ENCODE measurements around the gene MRPL20. TPM values are rescaled to one million over a fixed set of nuclear protein-coding genes. Genes with fewer than 3 reads are reported as not detected.

The MRPL20 gene
- total and polyA plus RNA-seq, 4 experiments from 2014 or later: 119 to 202 (median 147) TPM

DNA sequence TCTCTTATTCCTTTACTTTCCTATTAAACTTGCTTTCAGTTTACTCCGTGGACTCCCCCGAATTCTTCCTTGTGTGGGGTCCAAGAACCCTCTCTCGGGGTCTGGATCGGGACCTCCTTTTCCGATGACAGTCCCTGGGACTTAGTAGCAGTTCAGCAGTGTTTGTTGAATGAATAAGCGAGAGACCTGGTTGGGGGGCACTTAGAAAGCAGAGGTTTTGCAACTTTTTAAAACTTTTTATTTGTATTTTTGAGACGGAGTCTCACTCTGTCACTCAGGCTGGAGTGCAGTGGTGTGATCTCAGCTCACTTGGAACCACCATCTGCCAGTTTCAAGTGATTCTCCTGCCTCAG lies 16.1 kb upstream of the MRPL20 start:
- H3K36me3 Mint-ChIP-seq: no peaks in the 10 kb centered on the region
- H3K27me3 Mint-ChIP-seq: peaks cover 15 to 19% of the 10 kb centered on the region in 2 donors
- Histone ChIP-seq H3K27ac (ENCODE audit: low read depth, low read length) (no peak overlapping the region), H3K9me3 (ENCODE audit: control insufficient read depth in 1 of 2, low read length in 2 of 2) (no peaks in the 10 kb centered on the region), H3K4me1 (ENCODE audit: insufficient read depth, low read length) (no peaks in the 10 kb centered on the region), H3K4me3 (ENCODE audit: low read length in 2 of 2) (no peak overlapping the region), H3K27me3 (ENCODE audit: insufficient read depth, low read length) (no peaks in the 10 kb centered on the region), H3K36me3 (ENCODE audit: insufficient read depth, low read length) (no peaks in the 10 kb centered on the region)
- H3K9me3 Mint-ChIP-seq: no peaks in the 10 kb centered on the region
- no peak for DNase-seq
- intact Hi-C loops (cut with micrococcal nuclease): no loop called here
- ChIA-PET CTCF (ENCODE audit: partially characterized antibody) (no interaction called here), POLR2A (ENCODE audit: partially characterized antibody) (no interaction called here)
- H3K4me3 Mint-ChIP-seq: no peak overlapping the region
- H3K27ac Mint-ChIP-seq: no peak overlapping the region
- peaks cover 0 to 6% (median 0%) of the 10 kb centered on the region in 4 donors for H3K4me1 Mint-ChIP-seq

DNA sequence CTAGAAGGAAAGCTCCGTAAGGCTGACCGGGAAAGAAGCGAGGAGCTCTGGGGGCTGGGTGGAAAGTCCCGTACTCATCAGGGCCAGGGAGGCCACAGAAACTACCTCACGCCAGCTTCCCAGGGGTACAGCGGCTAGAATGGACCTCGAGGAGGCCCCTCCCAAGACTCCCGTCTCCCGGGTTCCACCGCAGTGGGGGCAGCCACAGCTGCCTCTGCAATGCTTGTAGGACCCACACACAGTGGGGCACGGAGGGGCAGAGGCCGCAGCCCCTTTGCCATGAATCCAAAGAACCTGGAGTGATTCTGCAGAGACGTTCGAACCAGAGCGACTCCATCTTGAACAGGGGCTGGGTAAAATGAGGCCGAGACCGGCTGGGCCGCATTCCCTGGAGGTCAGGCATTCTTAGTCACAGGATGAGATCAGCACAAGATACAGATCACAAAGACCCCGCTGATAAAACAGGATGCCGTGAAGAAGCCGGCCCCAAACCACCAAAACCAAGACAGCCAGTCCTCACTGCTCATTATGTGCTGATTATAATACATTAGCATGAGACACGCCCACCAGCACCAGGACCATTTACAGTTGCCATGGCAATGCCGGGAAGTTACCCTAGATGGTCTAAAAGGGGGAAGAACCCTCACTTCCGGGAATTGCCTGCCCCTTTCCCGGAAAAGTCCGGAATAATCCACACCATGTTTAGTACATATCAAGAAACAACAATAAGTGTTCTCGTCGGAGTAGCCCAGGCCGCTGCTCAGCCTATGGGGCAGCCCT lies 15.6 kb upstream of the MRPL20 start:
- Mint-ChIP-seq H3K4me1 (peaks cover 0 to 8% (median under 1%) of the 10 kb centered on the region in 4 donors), H3K36me3 (no peaks in the 10 kb centered on the region), H3K4me3 (peak overlapping the region in 1 of 8 donors; percentile 6), H3K27ac (no peak overlapping the region), H3K9me3 (no peaks in the 10 kb centered on the region), H3K27me3 (peaks cover 16 to 19% of the 10 kb centered on the region in 2 donors)
- CTCF ChIA-PET (ENCODE audit: partially characterized antibody): no interaction called here
- no peaks in the 10 kb centered on the region for H3K36me3 ChIP-seq (ENCODE audit: insufficient read depth, low read length)
- H3K4me3 ChIP-seq (ENCODE audit: low read length in 2 of 2): no peak overlapping the region
- POLR2A ChIA-PET (ENCODE audit: partially characterized antibody): no interaction called here
- H3K27ac ChIP-seq (ENCODE audit: low read depth, low read length): no peak overlapping the region
- H3K9me3 ChIP-seq (ENCODE audit: control insufficient read depth in 1 of 2, low read length in 2 of 2): no peaks in the 10 kb centered on the region
- H3K4me1 ChIP-seq (ENCODE audit: insufficient read depth, low read length): no peaks in the 10 kb centered on the region
- no peaks in the 10 kb centered on the region for H3K27me3 ChIP-seq (ENCODE audit: insufficient read depth, low read length)
- DNase-seq: peak in 1 of 5 donors; percentile 26
- intact Hi-C loops (cut with micrococcal nuclease): no loop called here

DNA sequence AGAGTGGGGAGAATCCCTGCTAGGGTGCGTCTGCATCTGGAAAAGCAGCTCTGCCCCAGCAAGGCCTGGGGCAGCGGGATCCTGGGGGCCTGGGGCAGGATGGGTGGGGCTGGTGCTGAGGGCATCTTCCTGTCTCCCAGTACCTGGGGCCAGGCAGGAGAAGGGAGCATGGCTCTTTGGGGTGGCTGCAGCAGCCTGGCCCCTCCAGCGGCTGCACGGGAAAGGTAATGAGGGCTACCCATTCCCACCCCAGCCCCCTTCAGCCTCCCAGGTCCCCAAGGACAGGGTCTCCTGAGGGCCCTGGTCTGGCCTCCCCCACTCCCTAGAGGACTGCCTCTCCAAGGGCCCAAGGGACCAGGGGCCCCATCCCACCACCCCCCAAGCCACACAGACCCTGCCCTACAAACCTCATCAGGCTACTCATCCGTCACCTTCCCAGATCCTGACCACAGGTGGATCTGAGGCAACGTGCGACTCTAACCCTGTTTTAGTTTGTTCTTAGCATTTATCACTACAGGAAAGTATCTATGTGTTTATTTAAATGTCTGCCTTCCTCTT lies 14.9 kb upstream of the MRPL20 start:
- POLR2A ChIA-PET (ENCODE audit: partially characterized antibody): no interaction called here
- intact Hi-C loops (cut with micrococcal nuclease): no loop called here

DNA sequence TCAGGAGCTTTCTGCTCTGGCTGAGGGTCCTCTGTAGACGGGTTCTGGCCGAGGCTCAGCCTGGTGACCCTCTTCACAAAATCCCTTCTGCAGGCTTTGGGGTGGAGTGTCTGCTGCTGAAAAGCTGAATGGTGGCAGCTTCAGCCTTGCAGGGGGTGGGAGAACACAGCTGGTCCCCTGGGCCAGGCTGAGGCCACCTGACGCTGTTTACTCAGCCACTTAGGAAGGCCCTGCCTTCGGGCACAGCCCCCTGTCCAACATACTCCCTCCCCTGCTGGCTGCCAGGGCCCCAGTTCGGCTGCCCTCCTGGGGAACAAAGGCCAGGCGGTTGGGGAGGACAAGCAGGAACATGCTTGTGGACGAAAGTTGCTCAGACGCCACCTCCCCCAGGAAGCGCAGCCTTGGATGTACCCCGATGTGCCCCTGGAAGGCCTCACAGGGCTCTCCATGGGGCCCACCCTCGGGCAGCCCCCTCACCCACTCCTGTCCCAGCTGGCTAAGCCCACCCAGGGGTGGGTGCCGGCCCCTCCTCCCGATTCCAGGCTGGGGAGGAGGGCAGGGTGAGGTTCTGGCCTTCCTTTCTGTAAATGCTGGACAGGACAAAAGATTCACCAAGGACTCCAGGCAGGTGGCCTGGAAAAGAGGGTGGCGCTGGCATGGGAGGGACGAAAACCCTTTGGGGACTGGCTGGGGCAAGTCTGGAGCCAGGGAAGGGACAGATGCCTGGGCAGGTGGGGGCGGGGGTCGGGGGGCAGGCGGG lies 14.2 kb upstream of the MRPL20 start, which contains the start of gene ANKRD65:
TSS of gene ANKRD65 (minus strand) at position 130 of the 760 bp plus-strand sequence. CDS start 271 bp downstream, outside the sequence.
- POLR2A ChIA-PET (ENCODE audit: partially characterized antibody): no interaction called here
- H3K4me3 Mint-ChIP-seq: no peak within 1 kb of the TSS

More for the DNA sequence above, 14.9 kb upstream of the MRPL20 start:
- Histone ChIP-seq H3K9me3 (ENCODE audit: control insufficient read depth in 1 of 2, low read length in 2 of 2) (no peaks in the 10 kb centered on the region), H3K27ac (ENCODE audit: low read depth, low read length) (no peak overlapping the region), H3K27me3 (ENCODE audit: insufficient read depth, low read length) (no peaks in the 10 kb centered on the region), H3K4me1 (ENCODE audit: insufficient read depth, low read length) (no peaks in the 10 kb centered on the region), H3K36me3 (ENCODE audit: insufficient read depth, low read length) (no peaks in the 10 kb centered on the region), H3K4me3 (ENCODE audit: low read length in 2 of 2) (no peak overlapping the region)
- Mint-ChIP-seq H3K4me1 (peaks cover 0 to 8% (median under 1%) of the 10 kb centered on the region in 4 donors), H3K36me3 (no peaks in the 10 kb centered on the region), H3K4me3 (no peak overlapping the region), H3K27ac (no peak overlapping the region), H3K27me3 (peaks cover 16 to 19% of the 10 kb centered on the region in 2 donors), H3K9me3 (no peaks in the 10 kb centered on the region)
- CTCF ChIA-PET (ENCODE audit: partially characterized antibody): no interaction called here
- DNase-seq: peak in 1 of 5 donors; percentile 14

DNA sequence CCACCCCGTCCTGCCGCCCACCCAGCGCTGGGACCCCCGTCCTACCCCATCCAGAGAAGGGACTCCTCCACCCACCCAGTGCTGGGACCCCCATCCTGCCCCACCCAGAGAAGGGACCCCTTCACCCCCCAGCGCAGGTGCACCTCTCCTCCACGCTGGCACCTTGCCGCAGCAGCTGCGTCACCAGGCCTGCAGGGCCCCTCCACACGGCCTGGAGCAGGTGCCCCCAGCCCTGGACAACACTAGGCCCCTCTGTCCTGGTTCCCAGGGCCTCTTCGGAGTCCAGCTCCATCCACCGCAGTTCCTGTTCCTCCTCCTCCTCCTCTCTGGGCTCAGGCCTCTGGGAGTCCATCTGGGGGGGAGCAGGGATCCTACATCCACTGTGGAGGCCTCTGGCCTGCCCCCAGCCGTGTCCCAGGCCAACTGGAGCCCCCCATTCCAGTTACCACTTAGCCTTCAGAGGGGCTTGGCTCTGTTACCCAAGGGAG lies 13.6 kb upstream of the MRPL20 start:
- ChIA-PET CTCF (ENCODE audit: partially characterized antibody) (no interaction called here), POLR2A (ENCODE audit: partially characterized antibody) (no interaction called here)
- Histone ChIP-seq H3K4me3 (ENCODE audit: low read length in 2 of 2) (no peak overlapping the region), H3K36me3 (ENCODE audit: insufficient read depth, low read length) (no peaks in the 10 kb centered on the region), H3K9me3 (ENCODE audit: control insufficient read depth in 1 of 2, low read length in 2 of 2) (no peaks in the 10 kb centered on the region), H3K27ac (ENCODE audit: low read depth, low read length) (no peak overlapping the region), H3K4me1 (ENCODE audit: insufficient read depth, low read length) (no peaks in the 10 kb centered on the region), H3K27me3 (ENCODE audit: insufficient read depth, low read length) (no peaks in the 10 kb centered on the region)
- Mint-ChIP-seq H3K27me3 (peaks cover 13 to 17% of the 10 kb centered on the region in 2 donors), H3K27ac (no peak overlapping the region), H3K4me1 (peaks cover 0 to 8% (median under 1%) of the 10 kb centered on the region in 4 donors), H3K36me3 (no peaks in the 10 kb centered on the region), H3K4me3 (no peak overlapping the region), H3K9me3 (no peaks in the 10 kb centered on the region)
- DNase-seq: peak in 1 of 5 donors; percentile 15
- intact Hi-C loops (cut with micrococcal nuclease): no loop called here

More for the DNA sequence above, 14.2 kb upstream of the MRPL20 start, which contains the start of gene ANKRD65:
- H3K4me1 ChIP-seq (ENCODE audit: insufficient read depth, low read length): no peaks in the 10 kb centered on the region
- H3K27me3 Mint-ChIP-seq: peaks cover 14 to 19% of the 10 kb centered on the region in 2 donors
- H3K4me3 ChIP-seq (ENCODE audit: low read length in 2 of 2): no peak within 1 kb of the TSS
- no peaks in the 10 kb centered on the region for H3K9me3 Mint-ChIP-seq
- no peaks in the 10 kb centered on the region for H3K27me3 ChIP-seq (ENCODE audit: insufficient read depth, low read length)
- no peak within 1 kb of the TSS for H3K27ac ChIP-seq (ENCODE audit: low read depth, low read length)
- peak in 1 of 5 donors; percentile 3 for DNase-seq
- H3K36me3 ChIP-seq (ENCODE audit: insufficient read depth, low read length): no peaks in the 10 kb centered on the region
- CTCF ChIA-PET (ENCODE audit: partially characterized antibody): no interaction called here
- H3K4me1 Mint-ChIP-seq: peaks cover 0 to 8% (median under 1%) of the 10 kb centered on the region in 4 donors
- intact Hi-C loops (cut with micrococcal nuclease): no loop called here
- H3K9me3 ChIP-seq (ENCODE audit: control insufficient read depth in 1 of 2, low read length in 2 of 2): no peaks in the 10 kb centered on the region
- no peak within 1 kb of the TSS for H3K27ac Mint-ChIP-seq
- H3K36me3 Mint-ChIP-seq: no peaks in the 10 kb centered on the region

DNA sequence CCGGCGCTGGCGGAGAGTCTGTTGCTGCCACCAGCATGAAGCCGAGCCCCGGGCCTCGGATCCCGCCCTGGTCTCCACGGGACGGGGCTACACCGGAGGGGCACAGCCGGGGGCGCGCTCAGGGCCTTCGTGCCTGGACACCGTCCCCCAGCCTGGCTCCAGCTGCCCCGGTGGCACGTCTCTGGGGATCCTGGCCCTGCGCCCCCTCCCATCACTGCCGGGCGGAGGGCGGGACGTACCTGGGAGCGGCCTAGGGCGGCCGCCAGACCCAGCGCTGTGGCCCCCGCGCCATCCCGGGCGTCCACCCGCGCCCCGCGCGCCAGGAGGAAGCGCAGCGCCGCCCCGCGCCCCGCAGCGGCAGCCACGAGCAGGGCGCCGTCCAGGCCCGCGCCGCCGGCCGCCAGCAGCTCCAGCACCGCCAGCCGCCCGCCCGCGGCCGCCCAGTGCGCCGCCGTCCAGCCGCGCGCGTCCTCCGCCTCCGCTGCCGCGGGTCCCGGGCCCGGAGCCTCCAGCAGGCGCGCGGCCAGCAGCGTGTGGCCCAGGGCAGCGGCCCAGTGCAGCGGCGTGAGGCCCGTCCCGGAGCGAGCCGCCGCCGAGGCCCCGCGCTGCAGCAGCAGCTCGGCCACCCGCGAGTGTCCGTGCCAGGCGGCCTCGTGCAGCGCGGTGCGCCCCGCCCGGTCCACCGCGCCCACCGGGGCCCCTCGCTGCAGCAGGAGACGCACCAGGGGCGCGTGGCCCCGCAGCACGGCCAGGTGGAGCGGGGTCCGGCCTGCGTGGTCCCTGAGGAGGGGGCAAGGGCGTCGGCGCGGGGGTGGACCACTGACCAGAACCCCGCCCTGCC lies 12.9 kb upstream of the MRPL20 start:
- ChIA-PET POLR2A (ENCODE audit: partially characterized antibody) (no interaction called here), CTCF (ENCODE audit: partially characterized antibody) (no interaction called here)
- Mint-ChIP-seq H3K36me3 (no peaks in the 10 kb centered on the region), H3K4me1 (peaks cover 0 to 8% (median under 1%) of the 10 kb centered on the region in 4 donors), H3K27ac (no peak overlapping the region), H3K27me3 (peaks cover 13 to 15% of the 10 kb centered on the region in 2 donors), H3K9me3 (no peaks in the 10 kb centered on the region), H3K4me3 (no peak overlapping the region)
- no peaks in the 10 kb centered on the region for H3K36me3 ChIP-seq (ENCODE audit: insufficient read depth, low read length)
- H3K4me1 ChIP-seq (ENCODE audit: insufficient read depth, low read length): no peaks in the 10 kb centered on the region
- DNase-seq: peak in 1 of 5 donors; percentile 17
- no peak overlapping the region for H3K27ac ChIP-seq (ENCODE audit: low read depth, low read length)
- H3K4me3 ChIP-seq (ENCODE audit: low read length in 2 of 2): no peak overlapping the region
- no peaks in the 10 kb centered on the region for H3K9me3 ChIP-seq (ENCODE audit: control insufficient read depth in 1 of 2, low read length in 2 of 2)
- intact Hi-C loops (cut with micrococcal nuclease): no loop called here
- H3K27me3 ChIP-seq (ENCODE audit: insufficient read depth, low read length): no peaks in the 10 kb centered on the region
